G401 (cell line): ENCODE results near the gene CUL7. TPM values are rescaled to one million over a fixed set of nuclear protein-coding genes. Genes with fewer than 3 reads are reported as not detected.
"Not testable (repeated sequence)": the region's sequence is repeated elsewhere in the genome, so short reads cannot be mapped to it uniquely, and the experiment has no call there.

ENCODE experiments used
- DNase-seq: peaks from one replicate; pipeline ENCODE4 v3.0.0-alpha.2; 2015; ENCODE audit warnings: low spot score
- in situ Hi-C: cut with HindIII; loops from 2 replicates; pipeline ENCODE4 v1.10.0; 2016; ENCODE audit warnings: low sequenced_read_pairs, mixed read lengths
- total RNA-seq: library from RNA; depleted of rRNA; stranded (reverse); fragments of >200 nt; shearing (Covaris generic); gene quantifications from 2 replicates; pipeline ENCODE4 v1.2.3, GENCODE V29; 2014

CUL7 gene
- total RNA-seq, 1 experiment from 2014 or later, result 33.1 TPM

- no peak for DNase-seq
Observed at GRCh38 chr6:43052842-43053544, 658 bp downstream of the CUL7 start.

GRCh38 chr6:43052225-43052841 is 1.3 kb downstream of the CUL7 start:
- DNase-seq, result no peak
- in situ Hi-C loops, result no loop called here

More at GRCh38 chr6:43052842-43053544, 658 bp downstream of the CUL7 start:
- in situ Hi-C loops, result no loop called here

GRCh38 chr6:43050981-43051380 is 2.7 kb downstream of the CUL7 start:
- DNase-seq, result no peak
- in situ Hi-C loops, result no loop called here

GRCh38 chr6:43047998-43048397 is 5.7 kb downstream of the CUL7 start:
- DNase-seq, result no peak
- in situ Hi-C loops, result no loop called here

GRCh38 chr6:43045371-43045930 is 8.2 kb downstream of the CUL7 start:
- in situ Hi-C loops, result no loop called here
- peak; percentile 66 for DNase-seq

- in situ Hi-C loops, result no loop called here
- no peak for DNase-seq
Observed at GRCh38 chr6:43043310-43043709, 10.3 kb downstream of the CUL7 start.

GRCh38 chr6:43041475-43041874 is 12.2 kb downstream of the CUL7 start:
- in situ Hi-C loops, DNase-seq: not testable (repeated sequence)

- DNase-seq, result peak; percentile 68
- in situ Hi-C loops, result no loop called here
Observed at GRCh38 chr6:43040542-43041257, 13.0 kb downstream of the CUL7 start.

- in situ Hi-C loops, result no loop called here
- no peak for DNase-seq
Observed at GRCh38 chr6:43038727-43039126, 14.9 kb downstream of the CUL7 start.

GRCh38 chr6:43037706-43038105 is 15.9 kb downstream of the CUL7 start:
- DNase-seq, result no peak
- in situ Hi-C loops, result no loop called here

GRCh38 chr6:43037197-43037596 is 16.5 kb downstream of the CUL7 start:
- DNase-seq, result no peak
- in situ Hi-C loops, result no loop called here

- no peak for DNase-seq
- in situ Hi-C loops, result no loop called here
Observed at GRCh38 chr6:43036712-43037111, 16.9 kb downstream of the CUL7 start.

GRCh38 chr6:43035495-43036194 is 18.0 kb downstream of the CUL7 start:
- no peak for DNase-seq
- in situ Hi-C loops, result no loop called here

GRCh38 chr6:43034190-43034525 is 19.5 kb downstream of the CUL7 start:
- in situ Hi-C loops, result no loop called here
- no peak for DNase-seq

- in situ Hi-C loops, result no loop called here
- no peak for DNase-seq
Observed at GRCh38 chr6:43033496-43034189, 20.0 kb downstream of the CUL7 start.

- DNase-seq, result no peak
- in situ Hi-C loops, result no loop called here
Observed at GRCh38 chr6:43032326-43032725, 21.3 kb downstream of the CUL7 start.

GRCh38 chr6:43029120-43029519 is 24.5 kb downstream of the CUL7 start:
- DNase-seq, result no peak
- in situ Hi-C loops, result no loop called here

GRCh38 chr6:43026365-43026764 is 27.3 kb downstream of the CUL7 start:
- in situ Hi-C loops, result no loop called here
- DNase-seq, result no peak

- DNase-seq, result no peak
- in situ Hi-C loops, result no loop called here
Observed at GRCh38 chr6:43024436-43024835, 29.2 kb downstream of the CUL7 start.
